K562 (cell line): ENCODE measurements around the gene P2RY11.
A peak's percentile ranks its signal among the peaks of the same experiment; 100 is the strongest.

Experiments used
- ATF7 ChIP-seq: fragments of 450-650 bp; IDR thresholded peaks from 2 replicates; pipeline ENCODE4 v1.7.1; 2014; ENCODE audit warnings: mild to moderate bottlenecking, moderate library complexity
- BHLHE40 ChIP-seq: IDR thresholded peaks from 2 replicates; pipeline ENCODE4 v1.6.1; 2011; ENCODE audit warnings: low read length, improper control_type of control experiment
- EP300 ChIP-seq: IDR thresholded peaks from 2 replicates; pipeline ENCODE4 v1.6.1; 2012; ENCODE audit warnings: low read length, improper control_type of control experiment
- HMBOX1 ChIP-seq: sonication (generic); IDR thresholded peaks from 2 replicates; pipeline ENCODE4 v1.6.1; 2016
- HNRNPH1 ChIP-seq: fragments of 200-400 bp; formaldehyde crosslinking; optimal IDR thresholded peaks from 2 replicates; pipeline ENCODE3; 2017; ENCODE audit warnings: low read depth, mild to moderate bottlenecking, low read length, moderate library complexity
- JUNB ChIP-seq: fragments of 450-650 bp; formaldehyde crosslinking; conservative IDR thresholded peaks from 2 replicates; pipeline ENCODE4 v1.4.0; 2020; ENCODE audit warnings: mild to moderate bottlenecking
- MYC ChIP-seq, 2 experiments: fragments of 250-450 bp in 1 of 2; sonication (Bioruptor Pico) in 1 of 2; IDR thresholded peaks; 2 replicates each; pipeline versions ENCODE4 v1.5.1 to v1.6.1; 2012 to 2021; ENCODE audit warnings: low read depth in 2 of 2, borderline replicate concordance in 1 of 2, improper control_type of control experiment in 1 of 2, low read length in 1 of 2, mild to moderate bottlenecking in 1 of 2, moderate library complexity in 1 of 2
- NCOR1 ChIP-seq: fragments of 450-650 bp; IDR thresholded peaks from 2 replicates; pipeline ENCODE4 v1.6.1; 2016; ENCODE audit warnings: mild to moderate bottlenecking, moderate library complexity
- POLR2AphosphoS2 ChIP-seq: IDR thresholded peaks from 2 replicates; pipeline ENCODE4 v1.6.1; 2012; ENCODE audit warnings: low read length, improper control_type of control experiment
- POLR2AphosphoS5 ChIP-seq: IDR thresholded peaks from 2 replicates; pipeline ENCODE4 v1.6.1; 2011; ENCODE audit warnings: mild to moderate bottlenecking, low read depth, low read length, moderate library complexity; ENCODE audit not compliant: control insufficient read depth, insufficient read depth
- RBM34 ChIP-seq: fragments of 200-400 bp; formaldehyde crosslinking; IDR thresholded peaks from 2 replicates; pipeline ENCODE4 v1.6.1; 2018; ENCODE audit warnings: low read length, borderline replicate concordance; ENCODE audit not compliant: insufficient read depth
- RFX5 ChIP-seq: IDR thresholded peaks from 2 replicates; pipeline ENCODE4 v1.6.1; 2011; ENCODE audit warnings: low read depth, mild to moderate bottlenecking, improper control_type of control experiment, low read length
- U2AF2 ChIP-seq: fragments of 200-400 bp; formaldehyde crosslinking; optimal IDR thresholded peaks from 2 replicates; pipeline ENCODE3; 2017; ENCODE audit warnings: low read depth, mild to moderate bottlenecking, low read length

- TF ChIP-seq RFX5 (no peak), MYC (IDR thresholded peaks at IDR 0.05; ENCODE audit: low read depth, low read length) (no peak), MYC (CRISPR knock-in tag; IDR thresholded peaks at IDR 0.05; ENCODE audit: borderline replicate concordance, low read depth) (no peak), HNRNPH1 (no peak), HMBOX1 (no peak), JUNB (CRISPR knock-in tag) (no peak), U2AF2 (no peak), BHLHE40 (no peak), RBM34 (no peak), POLR2AphosphoS2 (no peak), ATF7 (no peak), NCOR1 (no peak), POLR2AphosphoS5 (0 out of 2 replicates have a peak, but pooled peaks have one; percentile 34), EP300 (no peak)
These were observed 52.0 kb downstream of the P2RY11 start for GRCh38 chr19:10163536-10163935.
